ENCODE results near the gene BEND3. TPM values are rescaled to one million over a fixed set of nuclear protein-coding genes. Genes with fewer than 3 reads are reported as not detected.
A peak's percentile ranks its signal among the peaks of the same experiment; 100 is the strongest.

The BEND3 gene
- total RNA-seq, 1 donor from 2014 or later: 4.2 TPM

DNA sequence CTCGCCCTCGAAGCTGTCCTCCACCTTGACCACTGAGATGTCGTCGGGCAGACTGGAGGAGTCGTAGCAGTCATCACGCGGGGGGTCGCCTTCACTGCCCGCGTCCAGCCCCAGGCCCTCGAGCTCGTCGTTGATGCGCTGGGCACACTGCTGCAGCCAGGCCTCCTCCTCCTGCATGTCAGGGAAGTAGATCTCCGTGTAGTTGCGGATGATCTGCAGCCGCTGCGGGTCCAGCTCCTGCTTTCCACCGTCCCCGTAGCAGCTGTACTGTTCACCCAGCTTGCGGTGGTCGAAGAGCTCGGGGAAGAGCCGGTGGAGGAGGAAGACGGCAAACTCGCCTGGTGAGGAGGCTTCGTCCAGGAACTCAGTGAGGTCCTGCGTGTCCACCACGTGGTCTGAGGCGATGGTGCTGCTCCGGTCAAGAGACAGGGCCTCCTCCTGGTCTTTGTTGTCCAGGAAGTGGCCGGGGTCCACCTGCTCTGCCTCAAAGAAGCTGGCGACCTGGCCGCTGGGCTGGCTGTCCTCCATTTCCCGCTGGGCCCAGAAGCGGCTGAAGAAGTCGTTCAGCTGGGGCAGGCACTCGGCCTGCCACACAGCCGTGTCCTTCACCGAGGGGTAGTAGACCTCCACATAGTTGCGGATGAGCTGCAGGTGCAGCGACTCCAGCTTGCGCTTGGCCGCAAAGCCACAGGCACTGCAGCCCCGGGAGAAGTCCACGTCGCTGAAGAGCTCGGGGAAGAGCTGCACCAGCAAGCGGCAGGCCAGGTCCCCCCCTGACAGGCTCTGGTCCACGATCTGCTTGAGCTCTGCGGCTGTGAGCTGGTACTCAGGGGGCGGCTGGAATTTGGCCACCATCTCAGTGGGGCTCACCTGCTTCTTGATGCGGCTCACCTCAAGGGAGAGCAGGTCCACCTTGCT is 45.4 kb downstream of the BEND3 start:
- Histone ChIP-seq H3K4me1 (no peaks in the 10 kb centered on the region), H3K27me3 (no peaks in the 10 kb centered on the region), H3K36me3 (peaks cover 0 to 14% of the 10 kb centered on the region in 2 donors), H3K9me3 (no peaks in the 10 kb centered on the region), H3K27ac (no peak overlapping the region), H3K4me3 (no peak overlapping the region)
- intact Hi-C loops (cut with DNase I): no loop called here
- TF ChIP-seq, protein P1, sequence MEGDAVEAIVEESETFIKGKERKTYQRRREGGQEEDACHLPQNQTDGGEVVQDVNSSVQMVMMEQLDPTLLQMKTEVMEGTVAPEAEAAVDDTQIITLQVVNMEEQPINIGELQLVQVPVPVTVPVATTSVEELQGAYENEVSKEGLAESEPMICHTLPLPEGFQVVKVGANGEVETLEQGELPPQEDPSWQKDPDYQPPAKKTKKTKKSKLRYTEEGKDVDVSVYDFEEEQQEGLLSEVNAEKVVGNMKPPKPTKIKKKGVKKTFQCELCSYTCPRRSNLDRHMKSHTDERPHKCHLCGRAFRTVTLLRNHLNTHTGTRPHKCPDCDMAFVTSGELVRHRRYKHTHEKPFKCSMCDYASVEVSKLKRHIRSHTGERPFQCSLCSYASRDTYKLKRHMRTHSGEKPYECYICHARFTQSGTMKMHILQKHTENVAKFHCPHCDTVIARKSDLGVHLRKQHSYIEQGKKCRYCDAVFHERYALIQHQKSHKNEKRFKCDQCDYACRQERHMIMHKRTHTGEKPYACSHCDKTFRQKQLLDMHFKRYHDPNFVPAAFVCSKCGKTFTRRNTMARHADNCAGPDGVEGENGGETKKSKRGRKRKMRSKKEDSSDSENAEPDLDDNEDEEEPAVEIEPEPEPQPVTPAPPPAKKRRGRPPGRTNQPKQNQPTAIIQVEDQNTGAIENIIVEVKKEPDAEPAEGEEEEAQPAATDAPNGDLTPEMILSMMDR (IDR thresholded peaks at IDR 0.05): no peak
- peak in 1 of 2 donors; percentile 47 for DNase-seq (ENCODE audit: low spot score in 2 of 2)

DNA sequence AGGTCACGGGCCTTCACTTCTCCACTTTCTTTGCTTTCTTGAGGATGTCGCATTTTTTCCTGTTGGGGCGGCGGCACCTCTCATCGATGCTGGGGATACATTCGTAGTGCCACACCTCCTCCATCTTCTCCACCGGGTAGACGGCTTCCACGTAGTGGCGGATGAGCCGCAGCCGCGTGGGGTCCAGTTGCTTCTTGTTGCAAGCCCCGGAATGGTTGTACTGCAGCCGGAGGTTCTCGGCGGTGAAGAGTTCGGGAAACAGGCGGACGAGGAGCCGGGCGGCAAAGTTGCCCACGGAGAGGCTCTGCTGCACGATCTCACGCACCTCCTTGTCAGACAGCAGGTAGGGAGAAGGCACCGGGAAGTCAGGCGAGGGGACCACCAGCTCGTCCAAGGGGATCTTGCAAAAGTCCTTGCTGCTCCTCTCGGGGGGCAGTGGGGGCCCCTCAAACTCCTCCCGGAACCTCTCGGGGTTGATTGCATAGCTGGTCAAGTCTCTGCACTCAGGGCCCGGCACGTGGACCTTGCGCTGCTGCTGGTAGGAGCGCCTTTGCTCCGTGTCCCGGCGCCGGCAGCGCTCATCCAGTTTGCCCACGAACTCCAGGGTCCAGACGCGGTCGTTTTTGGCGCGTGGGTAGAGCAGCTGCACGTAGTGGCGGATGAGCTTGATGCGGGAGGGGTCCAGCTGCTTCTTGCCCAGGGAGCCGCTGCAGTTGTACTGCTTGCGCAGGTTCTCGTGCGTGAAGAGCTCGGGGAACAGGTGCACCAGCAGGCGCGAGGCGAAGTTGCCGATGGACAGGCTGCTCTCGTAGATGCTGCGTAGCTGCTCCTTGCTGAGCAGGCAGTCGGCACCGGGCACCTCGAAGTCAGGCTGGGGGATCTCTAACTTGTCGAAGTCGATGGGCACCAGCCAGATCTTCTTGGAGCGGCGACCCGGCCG is 46.4 kb downstream of the BEND3 start:
- TF ChIP-seq, protein P1 (IDR thresholded peaks at IDR 0.05): no peak
- Histone ChIP-seq H3K4me3 (no peak overlapping the region), H3K4me1 (no peaks in the 10 kb centered on the region), H3K9me3 (no peaks in the 10 kb centered on the region), H3K27ac (no peak overlapping the region), H3K27me3 (no peaks in the 10 kb centered on the region), H3K36me3 (peaks cover 0 to 14% of the 10 kb centered on the region in 2 donors)
- DNase-seq (ENCODE audit: low spot score in 2 of 2): peak in 1 of 2 donors; percentile 56
- intact Hi-C loops (cut with DNase I): no loop called here

DNA sequence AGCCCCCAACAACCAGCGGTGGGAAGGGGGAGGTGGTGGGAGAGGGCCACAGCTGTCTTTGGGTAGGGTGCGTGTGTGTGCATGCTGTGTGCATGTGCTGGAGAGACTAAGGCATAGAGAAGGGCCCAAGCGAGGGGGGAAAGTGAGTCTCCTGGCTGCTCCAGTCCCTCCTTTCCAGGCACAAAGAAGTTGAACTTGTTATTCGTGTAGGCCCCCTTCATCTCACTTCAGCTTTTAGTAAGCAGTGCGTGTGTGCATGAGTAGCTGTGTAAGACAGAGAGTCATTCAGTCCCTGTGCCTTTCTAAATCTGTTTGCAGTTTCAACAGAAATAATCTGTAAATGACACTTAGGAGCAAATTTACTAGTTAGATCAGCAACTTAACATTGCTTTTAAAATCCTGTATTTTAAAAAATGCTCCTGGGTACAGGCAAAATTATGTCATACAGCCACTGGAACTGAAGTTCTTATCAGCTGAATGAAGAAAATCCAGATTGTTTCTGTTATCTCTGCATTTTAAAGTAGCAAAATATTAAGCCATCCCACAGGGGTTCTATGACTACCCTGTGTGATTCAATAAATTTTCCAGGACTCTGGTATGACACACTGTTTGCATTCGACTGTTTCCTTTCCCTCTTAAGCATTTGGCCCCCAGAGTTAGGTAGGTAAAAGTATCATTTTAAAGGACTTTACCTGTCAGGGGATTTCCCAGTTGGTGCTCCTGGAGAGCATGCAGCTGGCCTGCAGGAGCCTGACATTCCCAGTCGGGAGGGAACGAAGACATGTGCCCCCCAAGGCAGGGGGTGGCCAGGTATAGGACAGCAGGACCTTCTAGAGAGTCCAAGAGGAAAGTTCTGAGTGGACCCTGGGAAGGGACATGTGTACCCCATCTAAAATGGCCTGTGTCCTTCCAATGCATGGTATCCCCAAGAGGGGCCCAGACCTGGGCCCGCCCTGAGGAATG is 48.3 kb downstream of the BEND3 start:
- no peaks in the 10 kb centered on the region for H3K27me3 ChIP-seq
- intact Hi-C loops (cut with DNase I): no loop called here
- no peak overlapping the region for H3K27ac ChIP-seq
- H3K36me3 ChIP-seq: peaks cover 0 to 14% of the 10 kb centered on the region in 2 donors
- no peaks in the 10 kb centered on the region for H3K4me1 ChIP-seq
- no peaks in the 10 kb centered on the region for H3K9me3 ChIP-seq
- no peak for DNase-seq (ENCODE audit: low spot score in 2 of 2)
- H3K4me3 ChIP-seq: no peak overlapping the region
- TF ChIP-seq, protein P1 (IDR thresholded peaks at IDR 0.05): no peak

DNA sequence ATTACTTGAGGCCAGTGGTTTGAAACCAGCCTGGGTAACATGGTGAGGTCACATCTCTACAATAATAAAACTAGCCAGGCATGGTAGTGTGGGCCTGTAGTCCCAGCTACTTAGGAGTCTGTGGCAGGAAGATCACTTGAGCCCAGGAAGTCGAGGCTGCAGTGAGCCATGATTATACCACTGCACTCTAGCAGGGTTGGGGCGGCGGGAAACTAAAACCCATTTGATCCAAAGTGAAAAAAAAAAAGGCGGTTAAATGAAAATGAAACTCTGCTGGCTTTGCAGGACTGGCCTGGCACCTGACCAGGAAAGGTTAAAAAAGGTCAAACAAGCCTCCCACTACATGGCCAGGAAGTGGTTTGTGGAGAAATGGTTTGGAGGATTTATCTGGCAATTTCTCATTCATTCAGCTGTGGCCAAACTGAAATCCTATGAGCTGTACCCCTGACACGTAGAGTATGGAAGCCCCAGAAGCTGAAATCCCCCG is 50.7 kb downstream of the BEND3 start:
- no peak overlapping the region for H3K4me3 ChIP-seq
- no peaks in the 10 kb centered on the region for H3K4me1 ChIP-seq
- no peaks in the 10 kb centered on the region for H3K27me3 ChIP-seq
- intact Hi-C loops (cut with DNase I): no loop called here
- TF ChIP-seq, protein P1 (IDR thresholded peaks at IDR 0.05): no peak
- peaks cover 0 to 5% of the 10 kb centered on the region in 2 donors for H3K36me3 ChIP-seq
- no peak overlapping the region for H3K27ac ChIP-seq
- no peaks in the 10 kb centered on the region for H3K9me3 ChIP-seq
- no peak for DNase-seq (ENCODE audit: low spot score in 2 of 2)

DNA sequence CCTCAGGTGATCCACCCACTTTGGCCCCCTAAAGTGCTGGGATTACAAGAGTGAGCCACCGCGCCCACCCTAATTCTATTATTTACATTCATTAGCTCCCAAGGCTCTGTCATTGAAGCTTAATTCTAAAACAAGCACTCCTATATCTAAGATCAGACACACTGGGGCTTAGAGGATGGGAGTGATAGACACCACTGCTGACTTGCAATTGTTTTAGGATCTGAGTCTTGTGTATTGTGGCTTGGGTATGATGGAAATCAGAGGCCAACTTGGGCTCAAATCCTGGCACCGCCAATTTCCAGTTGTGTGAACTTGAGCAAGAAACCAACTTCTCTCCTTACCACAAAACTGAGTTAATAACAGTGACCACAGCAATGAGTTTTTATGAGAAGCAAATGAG is 52.6 kb downstream of the BEND3 start:
- no peaks in the 10 kb centered on the region for H3K4me1 ChIP-seq
- no peak overlapping the region for H3K4me3 ChIP-seq
- no peaks in the 10 kb centered on the region for H3K9me3 ChIP-seq
- DNase-seq (ENCODE audit: low spot score in 2 of 2): no peak
- no peak overlapping the region for H3K27ac ChIP-seq
- H3K36me3 ChIP-seq: no peaks in the 10 kb centered on the region
- intact Hi-C loops (cut with DNase I): no loop called here
- no peaks in the 10 kb centered on the region for H3K27me3 ChIP-seq
- TF ChIP-seq, protein P1 (IDR thresholded peaks at IDR 0.05): no peak

Data from ascending aorta (tissue), 2 donors.